ENCODE data around the gene TRMT1. TPM values are rescaled to one million over a fixed set of nuclear protein-coding genes. Genes with fewer than 3 reads are reported as not detected.

Gene TRMT1
- total RNA-seq, 1 donor from 2014 or later: 35.0 TPM

GRCh38 chr19:13122980-13123957, 6.7 kb upstream of the TRMT1 start:
- no peak for DNase-seq (ENCODE audit: low spot score)

- no peak for DNase-seq (ENCODE audit: low spot score)
These were observed 5.8 kb upstream of the TRMT1 start for GRCh38 chr19:13122275-13122878.

- DNase-seq (ENCODE audit: low spot score): no peak
These were observed 5.2 kb upstream of the TRMT1 start for GRCh38 chr19:13121551-13122274.

GRCh38 chr19:13120817-13121216, 4.3 kb upstream of the TRMT1 start:
- no peak for DNase-seq (ENCODE audit: low spot score)

GRCh38 chr19:13120031-13120430, 3.5 kb upstream of the TRMT1 start:
- DNase-seq (ENCODE audit: low spot score): no peak

- DNase-seq (ENCODE audit: low spot score): no peak
These were observed 3.1 kb upstream of the TRMT1 start for GRCh38 chr19:13119627-13120026.

GRCh38 chr19:13118424-13119193, 2.1 kb upstream of the TRMT1 start:
- DNase-seq (ENCODE audit: low spot score): no peak

GRCh38 chr19:13117772-13118423, 1.4 kb upstream of the TRMT1 start, which contains the start of gene NACC1:
Gene NACC1 (plus strand): TSS chr19:13118264. CDS start chr19:13135208, 16,944 bp downstream.
- DNase-seq (ENCODE audit: low spot score): peak; percentile 89

GRCh38 chr19:13117176-13117771, 734 bp upstream of the TRMT1 start:
- no peak for DNase-seq (ENCODE audit: low spot score)

- no peak for DNase-seq (ENCODE audit: low spot score)
These were observed 631 bp downstream of the TRMT1 start for GRCh38 chr19:13115936-13116281.

GRCh38 chr19:13112555-13112954, 4.0 kb downstream of the TRMT1 start:
- DNase-seq (ENCODE audit: low spot score): no peak

- no peak for DNase-seq (ENCODE audit: low spot score)
These were observed 6.4 kb downstream of the TRMT1 start for GRCh38 chr19:13110099-13110610.

GRCh38 chr19:13109361-13110098, 7.0 kb downstream of the TRMT1 start:
- DNase-seq (ENCODE audit: low spot score): no peak

GRCh38 chr19:13104848-13105711, 11.5 kb downstream of the TRMT1 start:
- DNase-seq (ENCODE audit: low spot score): no peak

- DNase-seq (ENCODE audit: low spot score): peak; percentile 64
These were observed 12.1 kb downstream of the TRMT1 start for GRCh38 chr19:13104360-13104847.

- no peak for DNase-seq (ENCODE audit: low spot score)
These were observed 12.8 kb downstream of the TRMT1 start for GRCh38 chr19:13103581-13104359.

GRCh38 chr19:13102666-13103580, 13.6 kb downstream of the TRMT1 start, which contains the start of gene LYL1:
Gene LYL1 (minus strand): TSS chr19:13102858. CDS start chr19:13101171, 1,687 bp downstream.
- DNase-seq (ENCODE audit: low spot score): peak; percentile 61

Data from mucosa of gallbladder (tissue), 1 donor.